RWPE2 (cell line): ENCODE results near the gene ACKR2.

Source experiments
- ATAC-seq: fragments of 200-7000 bp; cut with Tn5 transposase; 3 replicates; pipeline ENCODE4 v1.9.1; 2021; ENCODE audit warnings: low read depth
- DNase-seq: peaks from one replicate; pipeline ENCODE4 v3.0.0-alpha.2; 2020; ENCODE audit warnings: low spot score
- H3K27ac ChIP-seq: fragments of 450-650 bp; 2 replicates; pipeline ENCODE4 v1.5.1; 2017; ENCODE audit warnings: mild to moderate bottlenecking; ENCODE audit not compliant: poor library complexity, severe bottlenecking
- H3K27me3 ChIP-seq: fragments of 250-450 bp; sonication (Bioruptor Pico); 2 replicates; pipeline ENCODE4 v1.5.1; 2021; ENCODE audit warnings: mild to moderate bottlenecking, moderate library complexity; ENCODE audit not compliant: insufficient read depth, poor library complexity, severe bottlenecking
- H3K36me3 ChIP-seq: fragments of 250-450 bp; sonication (Bioruptor Pico); 2 replicates; pipeline ENCODE4 v1.5.1; 2020; ENCODE audit warnings: low read depth, mild to moderate bottlenecking, moderate library complexity
- H3K4me1 ChIP-seq: fragments of 250-450 bp; sonication (Bioruptor Pico); 2 replicates; pipeline ENCODE4 v1.5.1; 2021; ENCODE audit warnings: mild to moderate bottlenecking, moderate library complexity; ENCODE audit not compliant: insufficient read depth, poor library complexity, severe bottlenecking
- H3K4me3 ChIP-seq: fragments of 250-450 bp; sonication (Bioruptor Pico); 2 replicates; pipeline ENCODE4 v1.5.1; 2021; ENCODE audit warnings: mild to moderate bottlenecking, moderate library complexity; ENCODE audit not compliant: severe bottlenecking
- H3K9me3 ChIP-seq: fragments of 250-450 bp; sonication (Bioruptor Pico); 2 replicates; pipeline ENCODE4 v1.5.1; 2021; ENCODE audit warnings: mild to moderate bottlenecking, moderate library complexity; ENCODE audit not compliant: severe bottlenecking
- CTCF ChIP-seq: fragments of 450-650 bp; IDR thresholded peaks from one replicate; pipeline ENCODE4 v1.5.1; 2017; ENCODE audit warnings: mild to moderate bottlenecking, moderate library complexity; ENCODE audit not compliant: poor library complexity, severe bottlenecking

Gene ACKR2

GRCh38 chr3:42823351-42823750 lies 14.1 kb downstream of the ACKR2 start:
- Histone ChIP-seq H3K9me3 (no peaks in the 10 kb centered on the region), H3K27ac (peak overlapping the region; percentile 80), H3K36me3 (no peaks in the 10 kb centered on the region), H3K4me3 (no peak overlapping the region), H3K27me3 (no peaks in the 10 kb centered on the region), H3K4me1 (peaks cover 55% of the 10 kb centered on the region)
- no peak for TF ChIP-seq CTCF
- no peak for DNase-seq
- peak; percentile 86 for ATAC-seq

- Histone ChIP-seq H3K36me3 (no peaks in the 10 kb centered on the region), H3K4me1 (peaks cover 57% of the 10 kb centered on the region), H3K27ac (no peak overlapping the region), H3K9me3 (no peaks in the 10 kb centered on the region), H3K27me3 (no peaks in the 10 kb centered on the region), H3K4me3 (no peak overlapping the region)
- ATAC-seq (no peak), DNase-seq (no peak)
- TF ChIP-seq CTCF: no peak
Measured at GRCh38 chr3:42826141-42826540, 16.9 kb downstream of the ACKR2 start.

- TF ChIP-seq CTCF: no peak
- no peaks in the 10 kb centered on the region for H3K9me3 ChIP-seq
- DNase-seq (no peak), ATAC-seq (no peak)
- no peak overlapping the region for H3K4me3 ChIP-seq
- no peaks in the 10 kb centered on the region for H3K36me3 ChIP-seq
- no peak overlapping the region for H3K27ac ChIP-seq
- peaks cover 57% of the 10 kb centered on the region for H3K4me1 ChIP-seq
- H3K27me3 ChIP-seq: no peaks in the 10 kb centered on the region
Measured at GRCh38 chr3:42827023-42827422, 17.8 kb downstream of the ACKR2 start.

- Histone ChIP-seq H3K36me3 (no peaks in the 10 kb centered on the region), H3K4me3 (no peak overlapping the region), H3K9me3 (no peaks in the 10 kb centered on the region), H3K27ac (no peak overlapping the region), H3K4me1 (peaks cover 53% of the 10 kb centered on the region), H3K27me3 (no peaks in the 10 kb centered on the region)
- no peak for ATAC-seq
- TF ChIP-seq CTCF: no peak
- no peak for DNase-seq
Measured at GRCh38 chr3:42827654-42828053, 18.4 kb downstream of the ACKR2 start.

- ATAC-seq (peak; percentile 88), DNase-seq (no peak)
- Histone ChIP-seq H3K4me3 (no peak overlapping the region), H3K4me1 (peaks cover 38% of the 10 kb centered on the region), H3K27me3 (no peaks in the 10 kb centered on the region), H3K36me3 (no peaks in the 10 kb centered on the region), H3K9me3 (no peaks in the 10 kb centered on the region), H3K27ac (peak overlapping the region; percentile 36)
- no peak for TF ChIP-seq CTCF
Measured at GRCh38 chr3:42829083-42829627, 19.9 kb downstream of the ACKR2 start.
